Keratinocyte (primary cell): Measurements from ENCODE around the gene NET1.

ENCODE experiments used
- CTCF ChIP-seq, 3 experiments: IDR thresholded peaks in 1 of 3; conservative IDR thresholded peaks in 1 of 3; optimal IDR thresholded peaks in 1 of 3; 2 replicates in 2 of 3; 3 replicates in 1 of 3; pipeline versions ENCODE3 to v1.5.1; 2011; ENCODE audit warnings: low read length in 3 of 3, mild to moderate bottlenecking in 3 of 3, moderate library complexity in 2 of 3, control low read depth in 1 of 3, inconsistent platforms in 1 of 3; ENCODE audit not compliant: insufficient read depth in 2 of 3; ENCODE audit errors: extremely low read depth in 1 of 3
- EZH2 ChIP-seq: IDR thresholded peaks from one replicate; pipeline ENCODE4 v1.6.1; 2012; ENCODE audit warnings: inconsistent platforms, mild to moderate bottlenecking, low read length, moderate library complexity

- TF ChIP-seq CTCF (optimal IDR thresholded peaks at IDR 0.05 in 1 of 3, IDR thresholded peaks at IDR 0.05 in 1 of 3, conservative IDR thresholded peaks at IDR 0.05 in 1 of 3; ENCODE audit: extremely low read depth in 1 of 3, insufficient read depth in 2 of 3, low read length in 3 of 3) (no peak), EZH2 (no peak)
Observed at GRCh38 chr10:5500162-5500670, 87.9 kb downstream of the NET1 start.
